Immature natural killer cell (primary cell): ENCODE data around the gene THBS2. TPM values are rescaled to one million over a fixed set of nuclear protein-coding genes. Genes with fewer than 3 reads are reported as not detected.
"Not testable (repeated sequence)": the region's sequence is repeated elsewhere in the genome, so short reads cannot be mapped to it uniquely, and the experiment has no call there.

ENCODE experiments used
- DNase-seq, 3 donors: peaks; one replicate each; pipeline ENCODE4 v3.0.0; 2022; ENCODE audit warnings: mixed read lengths in 1 of 3
- H3K27ac Mint-ChIP-seq, 6 donors: one replicate each; pipeline ENCODE4 v1.8.0; 2020; ENCODE audit warnings: mixed read lengths in 6 of 6, mild to moderate bottlenecking in 5 of 6, inconsistent platforms in 4 of 6, moderate library complexity in 3 of 6
- H3K27me3 Mint-ChIP-seq, 3 donors: one replicate each; pipeline ENCODE4 v1.8.0; 2020 to 2021; ENCODE audit warnings: low read depth in 3 of 3, mild to moderate bottlenecking in 3 of 3, mixed read lengths in 3 of 3, moderate library complexity in 3 of 3, inconsistent platforms in 1 of 3
- H3K36me3 Mint-ChIP-seq, 3 donors: one replicate each; pipeline ENCODE4 v1.8.0; 2020; ENCODE audit warnings: mixed read lengths in 3 of 3, inconsistent platforms in 2 of 3, mild to moderate bottlenecking in 2 of 3
- H3K4me1 Mint-ChIP-seq, 2 donors: one replicate each; pipeline ENCODE4 v1.8.0; 2020; ENCODE audit warnings: inconsistent platforms in 2 of 2, mild to moderate bottlenecking in 2 of 2, mixed read lengths in 2 of 2, moderate library complexity in 1 of 2
- H3K4me3 Mint-ChIP-seq, 5 donors: one replicate each; pipeline ENCODE4 v1.8.0; 2020; ENCODE audit warnings: mild to moderate bottlenecking in 5 of 5, mixed read lengths in 5 of 5, inconsistent platforms in 3 of 5, moderate library complexity in 3 of 5
- H3K9me3 Mint-ChIP-seq, 6 donors: one replicate each; pipeline ENCODE4 v1.8.0; 2020; ENCODE audit warnings: mild to moderate bottlenecking in 6 of 6, mixed read lengths in 6 of 6, inconsistent platforms in 4 of 6, moderate library complexity in 3 of 6
- polyA plus RNA-seq, 3 donors: library from polyadenylated mRNA; unstranded; fragments of 300-500 nt; fragmentation: Illumina TruSeq; gene quantifications; one replicate each; pipeline ENCODE4 v1.2.3, GENCODE V29; 2021

THBS2 gene
- polyA plus RNA-seq, 3 donors from 2014 or later = 0.06 to 0.11 TPM; not detected in 1

GRCh38 chr6:169199625-169200335 lies 53.9 kb downstream of the THBS2 start:
- no peak overlapping the region for H3K4me3 Mint-ChIP-seq
- H3K9me3 Mint-ChIP-seq = peaks cover 0 to 9% (median 0%) of the 10 kb centered on the region in 6 donors
- H3K36me3 Mint-ChIP-seq = peaks cover 0 to 3% (median 0%) of the 10 kb centered on the region in 3 donors
- no peaks in the 10 kb centered on the region for H3K4me1 Mint-ChIP-seq
- no peak overlapping the region for H3K27ac Mint-ChIP-seq
- peaks cover 0 to 6% (median 2%) of the 10 kb centered on the region in 3 donors for H3K27me3 Mint-ChIP-seq
- DNase-seq = no peak

DNA sequence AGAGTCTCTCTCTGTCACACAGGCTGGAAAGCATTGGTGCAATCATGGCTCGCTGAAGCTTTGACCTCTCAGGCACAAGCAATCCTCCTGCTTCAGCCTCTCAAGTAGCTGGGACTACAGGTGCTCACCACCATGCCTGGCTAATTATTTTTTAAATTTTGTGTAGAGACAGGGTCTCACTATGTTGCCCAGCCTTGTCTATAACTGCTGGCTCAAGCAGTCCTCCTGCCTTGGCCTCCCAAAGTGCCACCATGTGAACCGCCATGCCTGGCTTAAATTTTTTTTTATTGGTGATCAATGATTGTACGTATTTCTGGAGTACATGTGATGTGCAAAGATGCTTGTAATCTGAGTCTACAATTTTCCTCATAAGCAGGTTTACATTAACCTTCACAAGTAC lies 54.8 kb downstream of the THBS2 start:
- H3K4me3 Mint-ChIP-seq = no peak overlapping the region
- no peaks in the 10 kb centered on the region for H3K4me1 Mint-ChIP-seq

DNA sequence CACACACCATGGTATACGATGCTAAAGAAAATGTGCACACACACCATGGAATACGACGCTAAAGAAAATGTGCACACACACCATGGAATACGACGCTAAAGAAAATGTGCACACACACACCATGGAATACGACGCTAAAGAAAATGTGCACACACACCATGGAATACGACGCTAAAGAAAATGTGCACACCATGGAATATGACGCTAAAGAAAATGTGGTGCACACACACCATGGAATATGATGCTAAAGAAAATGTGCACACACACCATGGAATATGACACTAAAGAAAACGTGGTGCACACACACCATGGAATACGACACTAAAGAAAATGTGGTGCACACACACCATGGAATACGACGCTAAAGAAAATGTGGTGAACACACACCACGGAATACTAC lies 55.7 kb downstream of the THBS2 start:
- H3K9me3 Mint-ChIP-seq, H3K36me3 Mint-ChIP-seq, H3K4me3 Mint-ChIP-seq, H3K27me3 Mint-ChIP-seq, DNase-seq, H3K27ac Mint-ChIP-seq, H3K4me1 Mint-ChIP-seq: not testable (repeated sequence)

More for the DNA sequence above, 54.8 kb downstream of the THBS2 start:
- H3K9me3 Mint-ChIP-seq = peaks cover 0 to 3% (median 0%) of the 10 kb centered on the region in 6 donors
- H3K27me3 Mint-ChIP-seq = peaks cover 0 to 2% (median 2%) of the 10 kb centered on the region in 3 donors
- H3K27ac Mint-ChIP-seq = no peak overlapping the region
- DNase-seq = no peak
- peaks cover 0 to 3% (median 0%) of the 10 kb centered on the region in 3 donors for H3K36me3 Mint-ChIP-seq

DNA sequence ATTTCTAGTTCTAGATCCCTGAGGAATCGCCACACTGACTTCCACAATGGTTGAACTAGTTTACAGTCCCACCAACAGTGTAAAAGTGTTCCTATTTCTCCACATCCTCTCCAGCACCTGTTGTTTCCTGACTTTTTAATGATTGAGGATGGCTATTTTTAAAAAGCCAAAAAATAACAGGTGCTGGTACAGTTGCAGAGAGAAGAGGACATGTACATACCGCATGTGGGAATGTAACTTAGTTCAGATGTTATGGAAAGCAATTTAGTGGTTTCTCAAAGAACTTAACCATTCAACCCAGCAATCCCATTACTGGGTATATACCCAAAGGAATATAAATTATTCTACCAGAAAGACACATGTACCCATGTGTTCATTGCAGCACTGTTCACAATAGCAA lies 57.4 kb downstream of the THBS2 start:
- not testable (repeated sequence) for H3K4me3 Mint-ChIP-seq, H3K9me3 Mint-ChIP-seq, H3K27ac Mint-ChIP-seq, H3K4me1 Mint-ChIP-seq, H3K27me3 Mint-ChIP-seq, H3K36me3 Mint-ChIP-seq, DNase-seq

DNA sequence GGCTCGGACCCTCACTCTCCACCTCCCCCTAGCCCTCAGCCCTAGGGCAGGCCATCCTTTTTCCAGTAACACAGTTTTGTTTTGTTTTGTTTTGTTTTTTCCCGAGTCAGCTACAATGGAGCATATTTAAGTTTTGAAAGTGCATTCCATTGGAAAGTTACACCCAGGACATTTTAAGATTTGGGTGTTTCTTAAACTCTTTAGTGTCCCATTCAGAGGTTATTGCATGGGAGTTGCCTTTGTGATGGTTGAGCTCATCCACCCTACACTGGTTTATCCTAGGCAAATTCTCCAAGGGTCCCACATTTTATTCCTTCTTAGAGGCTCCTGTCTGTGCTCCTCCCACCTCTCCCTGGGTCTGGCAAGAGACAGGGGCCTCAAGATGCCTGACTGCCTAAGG lies 58.9 kb downstream of the THBS2 start:
- no peaks in the 10 kb centered on the region for H3K36me3 Mint-ChIP-seq
- no peaks in the 10 kb centered on the region for H3K9me3 Mint-ChIP-seq
- no peak overlapping the region for H3K4me3 Mint-ChIP-seq
- DNase-seq = no peak
- no peak overlapping the region for H3K27ac Mint-ChIP-seq
- peaks cover 0 to 7% (median 0%) of the 10 kb centered on the region in 3 donors for H3K27me3 Mint-ChIP-seq
- H3K4me1 Mint-ChIP-seq = no peaks in the 10 kb centered on the region

DNA sequence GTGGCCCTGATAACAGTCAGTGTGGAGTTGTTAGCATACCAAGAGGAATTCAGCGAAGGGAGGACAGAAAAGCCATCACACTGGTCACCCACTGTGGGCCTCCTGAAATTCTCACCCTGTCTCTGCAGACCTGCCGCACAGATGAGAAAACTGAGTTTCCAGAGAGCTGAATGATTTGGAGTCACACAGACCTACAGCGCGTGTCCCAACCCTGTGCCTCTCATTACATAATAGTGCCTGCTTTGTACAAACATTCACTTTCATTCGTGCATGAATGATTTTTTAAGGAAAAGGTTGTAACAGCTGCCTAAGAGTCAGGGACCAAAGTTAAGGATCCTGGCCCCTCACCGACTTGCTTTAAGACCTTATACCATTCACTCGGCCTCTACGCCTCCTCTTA lies 62.7 kb downstream of the THBS2 start:
- no peak for DNase-seq
- no peaks in the 10 kb centered on the region for H3K4me1 Mint-ChIP-seq
- H3K27me3 Mint-ChIP-seq = peaks cover 0 to 11% (median 2%) of the 10 kb centered on the region in 3 donors
- no peak overlapping the region for H3K27ac Mint-ChIP-seq
- H3K4me3 Mint-ChIP-seq = no peak overlapping the region
- H3K9me3 Mint-ChIP-seq = no peaks in the 10 kb centered on the region
- H3K36me3 Mint-ChIP-seq = no peaks in the 10 kb centered on the region

- Mint-ChIP-seq H3K27me3 (peaks cover 0 to 11% (median 2%) of the 10 kb centered on the region in 3 donors), H3K4me1 (no peaks in the 10 kb centered on the region), H3K36me3 (no peaks in the 10 kb centered on the region), H3K9me3 (no peaks in the 10 kb centered on the region), H3K4me3 (no peak overlapping the region), H3K27ac (no peak overlapping the region)
- no peak for DNase-seq
These were observed 63.5 kb downstream of the THBS2 start for GRCh38 chr6:169190144-169190584.

DNA sequence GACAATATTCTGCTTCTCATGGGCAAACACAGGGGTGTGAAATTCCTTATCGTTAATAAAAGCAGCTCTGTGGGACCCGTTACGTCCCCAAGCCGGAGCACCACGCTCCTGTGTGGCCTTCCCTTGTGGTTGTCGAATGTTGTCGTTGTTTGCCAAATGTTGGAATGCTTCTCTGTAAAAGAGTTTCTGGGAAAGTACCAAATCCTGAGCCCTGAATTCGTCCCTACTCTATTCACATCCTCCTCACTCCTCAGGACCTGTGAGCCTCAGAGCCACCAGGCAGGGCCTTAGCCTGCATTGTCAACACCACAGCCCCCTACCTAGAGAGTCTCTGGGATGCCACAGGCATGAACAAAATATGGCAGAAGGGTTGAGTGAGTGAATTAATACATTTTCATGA lies 64.0 kb downstream of the THBS2 start:
- H3K4me1 Mint-ChIP-seq = no peaks in the 10 kb centered on the region
- H3K27me3 Mint-ChIP-seq = peaks cover 0 to 11% (median 2%) of the 10 kb centered on the region in 3 donors
- no peak overlapping the region for H3K4me3 Mint-ChIP-seq
- DNase-seq = no peak
- H3K36me3 Mint-ChIP-seq = no peaks in the 10 kb centered on the region
- no peak overlapping the region for H3K27ac Mint-ChIP-seq
- no peaks in the 10 kb centered on the region for H3K9me3 Mint-ChIP-seq

- DNase-seq = no peak
- Mint-ChIP-seq H3K27ac (no peak overlapping the region), H3K9me3 (no peaks in the 10 kb centered on the region), H3K27me3 (peaks cover 0 to 11% (median 2%) of the 10 kb centered on the region in 3 donors), H3K36me3 (no peaks in the 10 kb centered on the region), H3K4me3 (no peak overlapping the region), H3K4me1 (no peaks in the 10 kb centered on the region)
These were observed 64.5 kb downstream of the THBS2 start for GRCh38 chr6:169189182-169189581.

DNA sequence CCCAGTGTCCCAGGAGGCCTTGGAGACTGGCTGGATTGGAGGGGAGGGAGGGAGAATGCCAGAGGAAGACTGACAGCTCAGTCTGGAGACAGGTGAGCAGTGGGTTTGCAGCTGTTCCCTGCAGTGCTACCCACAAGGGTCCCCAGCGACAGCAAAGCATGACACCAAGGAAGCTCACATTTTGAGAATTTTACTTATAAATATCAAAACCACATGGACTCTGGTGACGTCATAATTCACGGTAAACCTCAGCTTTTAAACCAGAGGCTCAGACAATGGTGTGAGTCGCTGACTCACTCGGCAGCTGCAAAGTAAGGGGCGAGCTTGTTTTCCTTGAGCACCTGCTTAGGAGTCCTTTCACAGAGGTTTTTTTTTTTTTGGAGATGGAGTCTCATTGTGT lies 65.2 kb downstream of the THBS2 start:
- peaks cover 0 to 13% (median 2%) of the 10 kb centered on the region in 3 donors for H3K27me3 Mint-ChIP-seq
- H3K4me1 Mint-ChIP-seq = no peaks in the 10 kb centered on the region
- H3K36me3 Mint-ChIP-seq = no peaks in the 10 kb centered on the region
- no peak overlapping the region for H3K27ac Mint-ChIP-seq
- DNase-seq = peak in 2 of 3 donors; percentile 8 to 22
- no peak overlapping the region for H3K4me3 Mint-ChIP-seq
- no peaks in the 10 kb centered on the region for H3K9me3 Mint-ChIP-seq

- H3K4me3 Mint-ChIP-seq = no peak overlapping the region
- H3K27ac Mint-ChIP-seq = no peak overlapping the region
- H3K36me3 Mint-ChIP-seq = no peaks in the 10 kb centered on the region
- H3K9me3 Mint-ChIP-seq = no peaks in the 10 kb centered on the region
- H3K27me3 Mint-ChIP-seq = peaks cover 0 to 11% (median 2%) of the 10 kb centered on the region in 3 donors
- no peaks in the 10 kb centered on the region for H3K4me1 Mint-ChIP-seq
- DNase-seq = no peak
These were observed 65.6 kb downstream of the THBS2 start for GRCh38 chr6:169188051-169188470.

DNA sequence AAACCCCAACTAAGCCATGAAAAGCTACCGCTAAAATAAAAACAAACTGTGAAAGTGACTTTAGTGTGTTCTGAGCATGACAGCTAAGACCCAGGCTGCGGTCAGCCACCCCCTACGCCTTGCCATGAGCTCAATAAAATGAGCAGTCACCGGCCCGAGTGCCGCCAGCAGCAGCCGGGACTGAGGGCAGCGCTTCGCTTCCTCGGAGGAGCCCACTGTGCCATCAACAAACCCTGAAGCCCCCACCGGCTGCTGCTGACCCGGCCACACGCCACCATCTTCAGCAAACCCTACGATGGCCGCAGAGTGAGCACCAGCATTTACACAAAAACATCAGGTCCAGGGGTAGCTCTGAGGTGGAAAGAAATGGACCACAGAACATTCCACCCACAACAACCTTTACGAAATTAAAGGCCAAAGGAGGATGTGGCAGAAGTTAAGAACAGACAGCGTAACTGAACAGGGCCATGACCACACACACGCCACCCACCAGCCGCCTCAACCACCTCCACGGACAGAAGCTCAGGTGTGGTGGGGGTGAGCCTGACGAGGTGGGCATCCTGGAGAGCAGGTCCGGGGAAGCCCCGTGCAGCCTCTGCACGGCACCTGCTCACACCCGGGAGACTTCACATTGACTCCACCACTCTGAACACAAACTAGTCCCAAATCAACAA lies 67.0 kb downstream of the THBS2 start:
- peaks cover 0 to 8% (median 2%) of the 10 kb centered on the region in 3 donors for H3K27me3 Mint-ChIP-seq
- DNase-seq = peak; percentile 13 to 22 (median 19)
- H3K27ac Mint-ChIP-seq = no peak overlapping the region
- no peak overlapping the region for H3K4me3 Mint-ChIP-seq
- H3K9me3 Mint-ChIP-seq = no peaks in the 10 kb centered on the region
- no peaks in the 10 kb centered on the region for H3K4me1 Mint-ChIP-seq
- no peaks in the 10 kb centered on the region for H3K36me3 Mint-ChIP-seq

DNA sequence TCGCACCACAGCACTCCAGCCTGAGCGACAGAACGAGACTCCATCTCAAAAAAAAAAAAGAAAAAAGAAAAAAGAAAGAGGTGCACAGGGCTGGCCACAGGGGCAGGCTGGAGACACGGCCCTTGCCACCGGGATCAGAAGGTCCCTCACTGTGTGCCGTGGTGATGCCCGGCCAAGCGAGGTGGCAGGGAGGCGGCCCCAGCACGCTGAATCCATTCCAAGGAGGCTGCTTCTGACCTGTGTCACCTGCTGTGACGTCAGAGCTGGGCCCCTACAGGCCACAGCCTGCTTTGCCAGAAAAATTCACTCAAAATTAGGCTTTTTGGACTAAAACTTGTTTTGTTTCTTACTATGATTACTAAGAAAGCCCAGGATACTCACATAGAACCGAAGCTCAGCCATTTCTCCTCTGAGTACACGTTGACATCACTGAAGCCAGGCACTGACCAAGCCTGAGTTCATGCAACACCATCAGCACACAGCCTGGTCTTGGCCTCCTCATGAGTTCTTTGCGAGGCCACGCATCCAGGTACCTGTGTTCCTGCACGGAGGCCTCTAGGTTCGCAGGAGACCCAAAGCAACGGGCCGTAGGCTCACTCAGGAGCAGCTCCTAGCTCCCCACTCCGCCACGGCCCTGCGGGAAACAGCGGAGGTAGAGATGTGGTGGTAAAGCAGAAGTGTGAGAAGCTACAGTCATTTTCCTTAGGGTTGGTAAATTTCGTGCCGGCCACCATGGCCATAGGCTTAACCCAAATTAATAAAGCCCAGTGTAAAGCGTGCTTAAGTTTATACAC lies 67.8 kb downstream of the THBS2 start:
- H3K27ac Mint-ChIP-seq = no peak overlapping the region
- peaks cover 0 to 11% (median 2%) of the 10 kb centered on the region in 3 donors for H3K27me3 Mint-ChIP-seq
- H3K9me3 Mint-ChIP-seq = no peaks in the 10 kb centered on the region
- no peaks in the 10 kb centered on the region for H3K36me3 Mint-ChIP-seq
- H3K4me3 Mint-ChIP-seq = no peak overlapping the region
- DNase-seq = no peak
- H3K4me1 Mint-ChIP-seq = no peaks in the 10 kb centered on the region

DNA sequence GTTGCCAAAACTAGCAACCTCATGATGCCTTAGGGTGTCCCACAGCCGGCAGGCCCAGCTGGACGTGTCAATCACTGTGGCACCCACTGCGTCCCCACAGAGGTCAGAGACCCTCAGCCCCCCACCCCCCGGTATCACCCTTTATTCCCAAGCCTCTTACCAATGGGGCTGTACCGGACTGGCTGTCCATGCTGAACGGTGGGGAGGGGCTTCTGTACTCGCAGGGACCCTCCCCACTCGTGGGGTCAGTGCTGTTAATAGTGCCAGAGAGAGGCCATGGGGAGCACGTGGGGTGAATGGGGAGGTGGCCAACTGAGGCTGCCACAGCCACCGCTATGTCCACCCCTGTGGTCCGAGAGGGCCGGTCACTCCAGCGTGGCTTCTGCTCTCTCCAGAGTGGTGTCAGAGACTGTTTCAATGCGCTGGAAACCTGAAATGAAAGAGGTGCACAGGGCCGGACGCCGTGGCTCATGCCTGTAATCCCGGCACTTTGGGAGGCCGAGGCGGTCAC lies 68.6 kb downstream of the THBS2 start:
- no peak overlapping the region for H3K4me3 Mint-ChIP-seq
- no peaks in the 10 kb centered on the region for H3K9me3 Mint-ChIP-seq
- DNase-seq = no peak
- H3K36me3 Mint-ChIP-seq = no peaks in the 10 kb centered on the region
- H3K4me1 Mint-ChIP-seq = no peaks in the 10 kb centered on the region
- H3K27me3 Mint-ChIP-seq = peaks cover 0 to 13% (median 2%) of the 10 kb centered on the region in 3 donors
- H3K27ac Mint-ChIP-seq = no peak overlapping the region
